GM18508 (cell line): ENCODE data around the gene GALNT18.

Experiments
- ATAC-seq: cut with Tn5 transposase; IDR thresholded peaks from one replicate; pipeline ENCODE4 v1.9.1; 2021; ENCODE audit warnings: moderate number of reproducible peaks; ENCODE audit not compliant: insufficient read depth, unreplicated experiment

GALNT18 gene

GRCh38 chr11:11536650-11537049 is 85.2 kb downstream of the GALNT18 start:
- ATAC-seq, result no peak

GRCh38 chr11:11535611-11536010 is 86.2 kb downstream of the GALNT18 start:
- ATAC-seq, result no peak

- ATAC-seq, result no peak
Measured at GRCh38 chr11:11534981-11535380, 86.8 kb downstream of the GALNT18 start.

- ATAC-seq, result no peak
Measured at GRCh38 chr11:11533751-11534150, 88.1 kb downstream of the GALNT18 start.

GRCh38 chr11:11533057-11533456 is 88.7 kb downstream of the GALNT18 start:
- no peak for ATAC-seq

GRCh38 chr11:11532574-11532973 is 89.2 kb downstream of the GALNT18 start:
- no peak for ATAC-seq

GRCh38 chr11:11531131-11531908 is 90.5 kb downstream of the GALNT18 start:
- ATAC-seq, result no peak

GRCh38 chr11:11528986-11529385 is 92.8 kb downstream of the GALNT18 start:
- no peak for ATAC-seq

GRCh38 chr11:11525283-11525682 is 96.5 kb downstream of the GALNT18 start:
- no peak for ATAC-seq

GRCh38 chr11:11524436-11525061 is 97.3 kb downstream of the GALNT18 start:
- no peak for ATAC-seq

GRCh38 chr11:11522591-11522990 is 99.2 kb downstream of the GALNT18 start:
- ATAC-seq, result no peak

GRCh38 chr11:11521306-11522002 is 100.4 kb downstream of the GALNT18 start:
- ATAC-seq, result no peak

GRCh38 chr11:11520231-11521015 is 101.4 kb downstream of the GALNT18 start:
- no peak for ATAC-seq

- ATAC-seq, result no peak
Measured at GRCh38 chr11:11519184-11519583, 102.6 kb downstream of the GALNT18 start.

- no peak for ATAC-seq
Measured at GRCh38 chr11:11514246-11514645, 107.6 kb downstream of the GALNT18 start.

- ATAC-seq, result no peak
Measured at GRCh38 chr11:11513422-11513821, 108.4 kb downstream of the GALNT18 start.

GRCh38 chr11:11512929-11513328 is 108.9 kb downstream of the GALNT18 start:
- no peak for ATAC-seq

GRCh38 chr11:11512502-11512901 is 109.3 kb downstream of the GALNT18 start:
- no peak for ATAC-seq

- ATAC-seq, result no peak
Measured at GRCh38 chr11:11512090-11512489, 109.7 kb downstream of the GALNT18 start.

- ATAC-seq, result no peak
Measured at GRCh38 chr11:11510939-11511338, 110.9 kb downstream of the GALNT18 start.

- ATAC-seq, result no peak
Measured at GRCh38 chr11:11505692-11506091, 116.1 kb downstream of the GALNT18 start.
